GM12878 (cell line): Measurements from ENCODE around the gene IRF2BP1. TPM values are rescaled to one million over a fixed set of nuclear protein-coding genes. Genes with fewer than 3 reads are reported as not detected.

ENCODE experiments used
- ATF2 ChIP-seq: IDR thresholded peaks from 2 replicates; pipeline ENCODE4 v1.6.1; 2012; ENCODE audit warnings: low read length, inconsistent platforms
- BRCA1 ChIP-seq: IDR thresholded peaks from 2 replicates; pipeline ENCODE4 v1.6.1; 2011; ENCODE audit warnings: low read depth, low read length, improper control_type of control experiment
- CBFB ChIP-seq: IDR thresholded peaks from 2 replicates; pipeline ENCODE4 v1.6.1; 2016; ENCODE audit warnings: antibody characterized with exemption, low read depth
- CBX5 ChIP-seq: sonication (generic); IDR thresholded peaks from 2 replicates; pipeline ENCODE4 v1.6.1; 2016; ENCODE audit warnings: low read depth, moderate library complexity, mild to moderate bottlenecking, inconsistent platforms
- CHD4 ChIP-seq: fragments of 200-600 bp; sonication (generic); IDR thresholded peaks from 2 replicates; pipeline ENCODE4 v1.6.1; 2016; ENCODE audit warnings: mild to moderate bottlenecking
- HCFC1 ChIP-seq: fragments of 150-350 bp; IDR thresholded peaks from 2 replicates; pipeline ENCODE4 v1.6.1; 2014; ENCODE audit warnings: low read length
- KAT2A ChIP-seq: conservative IDR thresholded peaks from 2 replicates; pipeline ENCODE4 v1.6.1; 2011; ENCODE audit warnings: low read depth, low read length; ENCODE audit not compliant: control insufficient read depth
- MYB ChIP-seq: fragments of 150-350 bp; IDR thresholded peaks from 2 replicates; pipeline ENCODE4 v1.6.1; 2014; ENCODE audit warnings: mild to moderate bottlenecking, low read depth, low read length, borderline replicate concordance
- NBN ChIP-seq: fragments of 450-650 bp; IDR thresholded peaks from 2 replicates; pipeline ENCODE4 v1.6.1; 2016
- NRF1 ChIP-seq: conservative IDR thresholded peaks from 2 replicates; pipeline ENCODE4 v1.6.1; 2011; ENCODE audit warnings: mild to moderate bottlenecking, low read depth, low read length, improper control_type of control experiment
- POU2F2 ChIP-seq: IDR thresholded peaks from 3 replicates; pipeline ENCODE4 v1.6.1; 2011; ENCODE audit warnings: low read depth, mild to moderate bottlenecking, low read length, borderline replicate concordance
- RAD21 ChIP-seq: IDR thresholded peaks from 2 replicates; pipeline ENCODE4 v1.6.1; 2011; ENCODE audit warnings: mild to moderate bottlenecking, low read depth, low read length, moderate library complexity; ENCODE audit not compliant: insufficient read depth
- RB1 ChIP-seq: fragments of 450-650 bp; formaldehyde crosslinking; IDR thresholded peaks from 2 replicates; pipeline ENCODE4 v1.6.1; 2017; ENCODE audit warnings: mild to moderate bottlenecking, borderline replicate concordance
- RFX5 ChIP-seq: IDR thresholded peaks from 2 replicates; pipeline ENCODE4 v1.6.1; 2011; ENCODE audit warnings: low read depth, low read length, improper control_type of control experiment
- SREBF2 ChIP-seq: IDR thresholded peaks from 2 replicates; pipeline ENCODE4 v1.6.1; 2012; ENCODE audit warnings: mild to moderate bottlenecking, low read length
- WRNIP1 ChIP-seq: IDR thresholded peaks from 2 replicates; pipeline ENCODE4 v1.6.1; 2011; ENCODE audit warnings: low read depth, low read length, improper control_type of control experiment, borderline replicate concordance
- ZNF384 ChIP-seq: IDR thresholded peaks from 2 replicates; pipeline ENCODE4 v1.6.1; 2012; ENCODE audit warnings: low read depth, mild to moderate bottlenecking, low read length, improper control_type of control experiment, borderline replicate concordance
- polyA plus RNA-seq, 11 experiments: library from polyadenylated mRNA; depleted of rRNA in 4 of 11; unstranded in 6 of 11; stranded (reverse) in 5 of 11; fragments of >200 nt; fragmentation: Nextera tagmentation in 4 of 11; fragmentation: Illumina TruSeq in 1 of 11; extraction: Ambion mirVana in 4 of 11; extraction: Trizol in 1 of 11; gene quantifications; 1 replicate in 1 of 11; 2 replicates in 10 of 11; pipeline versions ENCODE4 v1.2.1 to v1.2.3, GENCODE V29; 2011 to 2016; ENCODE audit warnings: inconsistent platforms in 2 of 11, missing spikeins in 2 of 11, low read depth in 1 of 11
- total RNA-seq, 4 experiments: library from RNA; depleted of rRNA in 3 of 4; stranded (reverse); fragments of >200 nt in 3 of 4; fragmentation: Illumina TruSeq in 1 of 4; extraction: Trizol in 1 of 4; gene quantifications; 2 replicates each; pipeline versions ENCODE4 v1.2.1 to v1.2.3, GENCODE V29; 2013 to 2021
- TF ChIP-seq, protein P1 (sequence below): fragments of 450-650 bp; IDR thresholded peaks from 2 replicates; pipeline ENCODE4 v1.6.1; 2018; ENCODE audit warnings: borderline replicate concordance, mild to moderate bottlenecking; ENCODE audit not compliant: partially characterized antibody
- TF ChIP-seq, protein P2 (sequence below): fragments of 450-650 bp; conservative IDR thresholded peaks from 2 replicates; pipeline ENCODE4 v1.6.1; 2017; ENCODE audit warnings: mild to moderate bottlenecking, moderate library complexity
- TF ChIP-seq, protein P3 (sequence below): IDR thresholded peaks from 2 replicates; pipeline ENCODE4 v1.6.1; 2011; ENCODE audit warnings: borderline replicate concordance, low read depth, mild to moderate bottlenecking, moderate library complexity, mixed read lengths, low read length; ENCODE audit not compliant: insufficient read depth; ENCODE audit errors: extremely low read length
- TF ChIP-seq, protein P4 (sequence below): fragments of 450-650 bp; IDR thresholded peaks from 2 replicates; pipeline ENCODE4 v1.6.1; 2017; ENCODE audit warnings: antibody characterized with exemption, mild to moderate bottlenecking, moderate library complexity

Gene IRF2BP1
- total and polyA plus RNA-seq, 10 of the 15 experiments (the other 5 are each of a cell fraction or from before 2014, with no cell fraction given) = 0.31 to 24.4 (median 4.4) TPM

DNA sequence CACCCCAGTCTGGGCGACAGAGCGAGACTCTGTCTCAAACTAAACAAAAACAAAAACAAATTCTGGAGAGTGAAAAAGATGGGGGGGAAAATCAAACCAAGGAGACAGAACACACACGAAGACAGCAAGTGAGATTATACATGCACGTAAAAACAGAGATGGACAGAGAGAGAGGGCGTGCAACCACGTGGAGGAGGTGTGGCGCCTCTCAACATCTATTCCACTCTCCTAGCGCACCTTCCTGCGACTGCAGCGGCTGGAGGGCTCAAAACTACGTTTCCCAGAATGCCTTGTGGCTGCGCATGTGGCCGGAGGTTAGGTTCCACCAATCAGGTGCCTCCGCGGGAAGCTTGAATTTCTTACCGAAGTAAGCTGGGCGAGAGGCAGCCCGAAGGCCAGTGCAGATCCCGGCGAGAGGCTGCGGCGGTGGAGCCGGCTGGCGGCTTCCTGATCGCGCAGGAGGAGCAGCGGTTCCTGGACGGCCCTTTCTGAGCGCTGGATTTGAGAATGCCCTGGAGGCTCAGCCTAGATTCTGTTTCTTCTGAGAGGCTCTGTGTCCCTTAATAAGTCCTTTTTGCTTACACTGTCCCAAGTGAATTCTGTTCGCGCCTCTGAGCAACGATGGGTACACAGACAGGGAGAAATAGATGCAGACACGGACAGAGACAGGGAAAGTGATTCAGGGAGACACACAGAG, 41.8 kb upstream of the IRF2BP1 start (continued):
- no peak for TF ChIP-seq ZNF384
- TF ChIP-seq HCFC1 = peak; percentile 95
- TF ChIP-seq NRF1 = peak; percentile 30; the same call in 1 of the 2 replicates
- 0 out of 3 replicates have a peak, but pooled peaks have one; percentile 62 for TF ChIP-seq POU2F2
- no peak for TF ChIP-seq SREBF2
- TF ChIP-seq CBX5 = no peak
- TF ChIP-seq WRNIP1 = no peak
- TF ChIP-seq, protein P1, sequence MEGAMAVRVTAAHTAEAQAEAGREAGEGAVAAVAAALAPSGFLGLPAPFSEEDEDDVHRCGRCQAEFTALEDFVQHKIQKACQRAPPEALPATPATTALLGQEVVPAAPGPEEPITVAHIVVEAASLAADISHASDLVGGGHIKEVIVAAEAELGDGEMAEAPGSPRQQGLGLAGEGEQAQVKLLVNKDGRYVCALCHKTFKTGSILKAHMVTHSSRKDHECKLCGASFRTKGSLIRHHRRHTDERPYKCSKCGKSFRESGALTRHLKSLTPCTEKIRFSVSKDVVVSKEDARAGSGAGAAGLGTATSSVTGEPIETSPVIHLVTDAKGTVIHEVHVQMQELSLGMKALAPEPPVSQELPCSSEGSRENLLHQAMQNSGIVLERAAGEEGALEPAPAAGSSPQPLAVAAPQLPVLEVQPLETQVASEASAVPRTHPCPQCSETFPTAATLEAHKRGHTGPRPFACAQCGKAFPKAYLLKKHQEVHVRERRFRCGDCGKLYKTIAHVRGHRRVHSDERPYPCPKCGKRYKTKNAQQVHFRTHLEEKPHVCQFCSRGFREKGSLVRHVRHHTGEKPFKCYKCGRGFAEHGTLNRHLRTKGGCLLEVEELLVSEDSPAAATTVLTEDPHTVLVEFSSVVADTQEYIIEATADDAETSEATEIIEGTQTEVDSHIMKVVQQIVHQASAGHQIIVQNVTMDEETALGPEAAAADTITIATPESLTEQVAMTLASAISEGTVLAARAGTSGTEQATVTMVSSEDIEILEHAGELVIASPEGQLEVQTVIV = no peak
- TF ChIP-seq, protein P2, sequence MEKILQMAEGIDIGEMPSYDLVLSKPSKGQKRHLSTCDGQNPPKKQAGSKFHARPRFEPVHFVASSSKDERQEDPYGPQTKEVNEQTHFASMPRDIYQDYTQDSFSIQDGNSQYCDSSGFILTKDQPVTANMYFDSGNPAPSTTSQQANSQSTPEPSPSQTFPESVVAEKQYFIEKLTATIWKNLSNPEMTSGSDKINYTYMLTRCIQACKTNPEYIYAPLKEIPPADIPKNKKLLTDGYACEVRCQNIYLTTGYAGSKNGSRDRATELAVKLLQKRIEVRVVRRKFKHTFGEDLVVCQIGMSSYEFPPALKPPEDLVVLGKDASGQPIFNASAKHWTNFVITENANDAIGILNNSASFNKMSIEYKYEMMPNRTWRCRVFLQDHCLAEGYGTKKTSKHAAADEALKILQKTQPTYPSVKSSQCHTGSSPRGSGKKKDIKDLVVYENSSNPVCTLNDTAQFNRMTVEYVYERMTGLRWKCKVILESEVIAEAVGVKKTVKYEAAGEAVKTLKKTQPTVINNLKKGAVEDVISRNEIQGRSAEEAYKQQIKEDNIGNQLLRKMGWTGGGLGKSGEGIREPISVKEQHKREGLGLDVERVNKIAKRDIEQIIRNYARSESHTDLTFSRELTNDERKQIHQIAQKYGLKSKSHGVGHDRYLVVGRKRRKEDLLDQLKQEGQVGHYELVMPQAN = peak; percentile 99
- TF ChIP-seq RB1 = no peak
- 0 out of 2 replicates have a peak, but pooled peaks have one; percentile 51 for TF ChIP-seq NBN
- TF ChIP-seq, protein P3, sequence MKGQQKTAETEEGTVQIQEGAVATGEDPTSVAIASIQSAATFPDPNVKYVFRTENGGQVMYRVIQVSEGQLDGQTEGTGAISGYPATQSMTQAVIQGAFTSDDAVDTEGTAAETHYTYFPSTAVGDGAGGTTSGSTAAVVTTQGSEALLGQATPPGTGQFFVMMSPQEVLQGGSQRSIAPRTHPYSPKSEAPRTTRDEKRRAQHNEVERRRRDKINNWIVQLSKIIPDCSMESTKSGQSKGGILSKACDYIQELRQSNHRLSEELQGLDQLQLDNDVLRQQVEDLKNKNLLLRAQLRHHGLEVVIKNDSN = peak; percentile 89
- no peak for TF ChIP-seq ATF2
- TF ChIP-seq BRCA1 = no peak
- no peak for TF ChIP-seq RFX5
- no peak for TF ChIP-seq CHD4
- TF ChIP-seq MYB = no peak
- no peak for TF ChIP-seq KAT2A
- no peak for TF ChIP-seq RAD21
- TF ChIP-seq, protein P4, sequence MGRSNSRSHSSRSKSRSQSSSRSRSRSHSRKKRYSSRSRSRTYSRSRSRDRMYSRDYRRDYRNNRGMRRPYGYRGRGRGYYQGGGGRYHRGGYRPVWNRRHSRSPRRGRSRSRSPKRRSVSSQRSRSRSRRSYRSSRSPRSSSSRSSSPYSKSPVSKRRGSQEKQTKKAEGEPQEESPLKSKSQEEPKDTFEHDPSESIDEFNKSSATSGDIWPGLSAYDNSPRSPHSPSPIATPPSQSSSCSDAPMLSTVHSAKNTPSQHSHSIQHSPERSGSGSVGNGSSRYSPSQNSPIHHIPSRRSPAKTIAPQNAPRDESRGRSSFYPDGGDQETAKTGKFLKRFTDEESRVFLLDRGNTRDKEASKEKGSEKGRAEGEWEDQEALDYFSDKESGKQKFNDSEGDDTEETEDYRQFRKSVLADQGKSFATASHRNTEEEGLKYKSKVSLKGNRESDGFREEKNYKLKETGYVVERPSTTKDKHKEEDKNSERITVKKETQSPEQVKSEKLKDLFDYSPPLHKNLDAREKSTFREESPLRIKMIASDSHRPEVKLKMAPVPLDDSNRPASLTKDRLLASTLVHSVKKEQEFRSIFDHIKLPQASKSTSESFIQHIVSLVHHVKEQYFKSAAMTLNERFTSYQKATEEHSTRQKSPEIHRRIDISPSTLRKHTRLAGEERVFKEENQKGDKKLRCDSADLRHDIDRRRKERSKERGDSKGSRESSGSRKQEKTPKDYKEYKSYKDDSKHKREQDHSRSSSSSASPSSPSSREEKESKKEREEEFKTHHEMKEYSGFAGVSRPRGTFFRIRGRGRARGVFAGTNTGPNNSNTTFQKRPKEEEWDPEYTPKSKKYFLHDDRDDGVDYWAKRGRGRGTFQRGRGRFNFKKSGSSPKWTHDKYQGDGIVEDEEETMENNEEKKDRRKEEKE = no peak
- TF ChIP-seq CBFB = no peak
